OCI-LY3 (cell line): ENCODE results near the gene GRAP2.

ENCODE experiments used
- EZH2phosphoT487 ChIP-seq: fragments of 200-600 bp; shearing (Covaris generic); IDR thresholded peaks from 2 replicates; pipeline ENCODE4 v1.6.1; 2018; ENCODE audit warnings: antibody characterized with exemption, mixed run types, low read depth
- TF ChIP-seq, protein P1 (sequence below): fragments of 200-600, 300-600 bp; sonication (generic); IDR thresholded peaks from 2 replicates; pipeline ENCODE4 v1.5.1; 2014; ENCODE audit warnings: antibody characterized with exemption, low read length, low read depth

DNA sequence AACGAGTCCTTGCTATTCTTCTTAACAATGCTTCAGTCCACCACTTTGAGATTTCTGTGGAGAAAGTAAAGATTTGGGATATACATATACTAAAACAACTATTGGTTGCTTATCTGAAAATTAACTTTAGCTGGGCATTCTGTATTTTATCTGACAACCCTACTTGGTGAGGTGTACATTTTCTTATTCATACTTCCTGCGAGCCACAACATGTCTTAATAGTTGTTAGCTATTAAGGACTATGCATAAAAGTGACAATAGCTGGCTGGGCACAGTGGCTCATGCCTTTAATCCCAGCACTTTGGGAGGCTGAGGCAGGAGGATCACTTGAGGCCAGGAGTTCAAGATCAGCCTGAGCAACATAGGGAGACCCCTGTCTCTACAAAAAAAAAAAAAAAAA is 31.3 kb downstream of the GRAP2 start:
- TF ChIP-seq, protein P1, sequence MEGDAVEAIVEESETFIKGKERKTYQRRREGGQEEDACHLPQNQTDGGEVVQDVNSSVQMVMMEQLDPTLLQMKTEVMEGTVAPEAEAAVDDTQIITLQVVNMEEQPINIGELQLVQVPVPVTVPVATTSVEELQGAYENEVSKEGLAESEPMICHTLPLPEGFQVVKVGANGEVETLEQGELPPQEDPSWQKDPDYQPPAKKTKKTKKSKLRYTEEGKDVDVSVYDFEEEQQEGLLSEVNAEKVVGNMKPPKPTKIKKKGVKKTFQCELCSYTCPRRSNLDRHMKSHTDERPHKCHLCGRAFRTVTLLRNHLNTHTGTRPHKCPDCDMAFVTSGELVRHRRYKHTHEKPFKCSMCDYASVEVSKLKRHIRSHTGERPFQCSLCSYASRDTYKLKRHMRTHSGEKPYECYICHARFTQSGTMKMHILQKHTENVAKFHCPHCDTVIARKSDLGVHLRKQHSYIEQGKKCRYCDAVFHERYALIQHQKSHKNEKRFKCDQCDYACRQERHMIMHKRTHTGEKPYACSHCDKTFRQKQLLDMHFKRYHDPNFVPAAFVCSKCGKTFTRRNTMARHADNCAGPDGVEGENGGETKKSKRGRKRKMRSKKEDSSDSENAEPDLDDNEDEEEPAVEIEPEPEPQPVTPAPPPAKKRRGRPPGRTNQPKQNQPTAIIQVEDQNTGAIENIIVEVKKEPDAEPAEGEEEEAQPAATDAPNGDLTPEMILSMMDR: no peak
- no peak for TF ChIP-seq EZH2phosphoT487
